Choroid plexus epithelial cell (primary cell): ENCODE results near the gene FRS3.

ENCODE experiments used
- DNase-seq: peaks from one replicate; pipeline ENCODE4 v3.0.0-alpha.2; 2010; ENCODE audit warnings: low read depth
- H3K4me3 ChIP-seq: 2 replicates; pipeline ENCODE4 v1.5.1; 2011; ENCODE audit warnings: low read depth, mild to moderate bottlenecking, control low read depth, low read length, moderate library complexity
- CTCF ChIP-seq: conservative IDR thresholded peaks from 2 replicates; pipeline ENCODE4 v1.5.1; 2011; ENCODE audit warnings: low read depth, mild to moderate bottlenecking, control low read depth, inconsistent platforms, low read length, moderate library complexity

The FRS3 gene

GRCh38 chr6:41785254-41785653, 5.6 kb upstream of the FRS3 start:
- H3K4me3 ChIP-seq: no peak overlapping the region
- no peak for TF ChIP-seq CTCF
- no peak for DNase-seq

- no peak for DNase-seq
- H3K4me3 ChIP-seq: no peak overlapping the region
Observed at GRCh38 chr6:41784581-41785171, 5.0 kb upstream of the FRS3 start.

GRCh38 chr6:41783106-41783780, 3.5 kb upstream of the FRS3 start:
- H3K4me3 ChIP-seq: no peak overlapping the region
- DNase-seq: no peak
- no peak for TF ChIP-seq CTCF

More at GRCh38 chr6:41784581-41785171, 5.0 kb upstream of the FRS3 start:
- no peak for TF ChIP-seq CTCF

- DNase-seq: no peak
- no peak for TF ChIP-seq CTCF
- H3K4me3 ChIP-seq: peak overlapping the region; percentile 67
Observed at GRCh38 chr6:41781366-41781730, 1.6 kb upstream of the FRS3 start.

- peak; percentile 34 for DNase-seq
- TF ChIP-seq CTCF: no peak
- H3K4me3 ChIP-seq: peak within 1 kb of the TSS; percentile 67
Observed at GRCh38 chr6:41780551-41781365, 1.1 kb upstream of the FRS3 start, which contains the start of gene PRICKLE4. TSS of gene PRICKLE4 (plus strand) at chr6:41780782. CDS start at chr6:41783474, 2,692 bp downstream.

- DNase-seq: no peak
- TF ChIP-seq CTCF: no peak
- H3K4me3 ChIP-seq: peak overlapping the region; percentile 67
Observed at GRCh38 chr6:41779336-41779735, 364 bp downstream of the FRS3 start.
